ENCODE results near the gene MGST3.
A peak's percentile ranks its signal among the peaks of the same experiment; 100 is the strongest.
"Not testable (repeated sequence)": the region's sequence is repeated elsewhere in the genome, so short reads cannot be mapped to it uniquely, and the experiment has no call there.

Gene MGST3

DNA sequence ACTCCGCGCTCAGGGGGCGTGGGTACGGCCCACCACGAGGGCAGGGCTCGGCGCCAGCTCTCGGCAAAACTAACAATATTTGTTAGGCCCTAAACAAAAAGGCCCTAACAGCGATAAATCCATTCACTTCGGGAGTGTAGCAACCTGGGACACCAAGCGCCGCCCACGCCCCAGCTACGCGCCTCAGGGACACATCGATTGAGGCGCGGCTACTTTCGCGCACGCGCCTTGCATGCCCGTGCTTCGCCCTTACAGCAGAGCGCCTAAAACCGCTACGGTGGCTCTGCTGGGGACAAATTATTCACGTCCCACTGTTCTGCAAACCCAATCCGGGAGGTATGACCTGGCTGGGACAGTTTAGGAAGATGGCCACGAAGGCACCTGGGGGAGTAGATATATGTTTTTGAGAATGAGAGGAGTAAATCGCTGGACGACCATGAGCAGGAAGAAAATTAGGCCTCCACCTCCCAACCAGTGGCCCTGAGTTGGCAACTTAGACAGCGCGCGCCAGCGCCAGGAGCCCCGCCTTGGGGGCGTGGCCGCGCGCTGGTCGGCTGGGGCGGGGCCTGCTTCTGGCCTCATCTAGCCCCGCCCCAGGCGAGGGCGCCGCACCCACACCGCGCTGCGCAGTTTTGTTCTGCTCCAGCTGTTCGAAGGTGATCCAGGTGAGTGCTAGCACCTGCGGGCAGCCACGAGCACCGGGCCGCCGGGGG is at the start of gene MGST3:
TSS of gene MGST3 (plus strand) at position 606 of the 713 bp plus-strand sequence. CDS start 18,614 bp downstream, outside the sequence.
- Histone ChIP-seq H3K9me3 (ENCODE audit: control insufficient read depth in 1 of 2, low read length in 2 of 2) (no peaks in the 10 kb centered on the region), H3K36me3 (ENCODE audit: control insufficient read depth in 1 of 2, insufficient read depth in 2 of 2, low read length in 2 of 2) (peaks cover 0 to 5% of the 10 kb centered on the region in 2 donors), H3K27ac (ENCODE audit: low read length) (peak within 1 kb of the TSS; percentile 97), H3K27me3 (ENCODE audit: low read depth, low read length) (no peaks in the 10 kb centered on the region), H3K4me1 (ENCODE audit: control insufficient read depth in 1 of 2, insufficient read depth in 2 of 2, low read length in 2 of 2) (peaks cover 15 to 35% of the 10 kb centered on the region in 2 donors), H3K4me3 (ENCODE audit: low read depth in 1 of 2, low read length in 2 of 2) (peak within 1 kb of the TSS; percentile 88 to 97)

DNA sequence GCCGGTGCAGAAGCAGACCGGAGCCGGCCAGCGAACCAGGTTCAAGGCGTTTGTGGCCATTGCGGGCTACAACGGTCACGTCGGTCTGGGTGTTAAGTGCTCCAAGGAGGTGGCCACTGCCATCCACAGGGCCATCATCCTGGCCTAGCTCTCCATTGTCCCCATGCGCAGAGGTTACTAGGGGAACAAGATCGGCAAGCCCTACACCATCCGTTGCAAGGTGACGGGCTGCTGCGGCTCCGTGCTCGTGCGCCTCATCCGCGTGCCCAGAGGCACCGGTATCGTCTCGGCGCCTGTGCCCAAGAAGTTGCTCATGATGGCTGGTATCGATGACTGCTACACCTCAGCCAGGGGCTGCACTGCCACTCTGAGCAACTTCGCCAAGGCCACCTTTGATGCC is 49.1 kb upstream of the MGST3 start:
- Histone ChIP-seq H3K4me3 (ENCODE audit: low read depth in 1 of 2, low read length in 2 of 2) (no peak overlapping the region), H3K27ac (ENCODE audit: low read length) (no peak overlapping the region), H3K4me1 (ENCODE audit: control insufficient read depth in 1 of 2, insufficient read depth in 2 of 2, low read length in 2 of 2) (no peaks in the 10 kb centered on the region), H3K27me3 (ENCODE audit: low read depth, low read length) (no peaks in the 10 kb centered on the region), H3K9me3 (ENCODE audit: control insufficient read depth in 1 of 2, low read length in 2 of 2) (no peaks in the 10 kb centered on the region), H3K36me3 (ENCODE audit: control insufficient read depth in 1 of 2, insufficient read depth in 2 of 2, low read length in 2 of 2) (no peaks in the 10 kb centered on the region)

DNA sequence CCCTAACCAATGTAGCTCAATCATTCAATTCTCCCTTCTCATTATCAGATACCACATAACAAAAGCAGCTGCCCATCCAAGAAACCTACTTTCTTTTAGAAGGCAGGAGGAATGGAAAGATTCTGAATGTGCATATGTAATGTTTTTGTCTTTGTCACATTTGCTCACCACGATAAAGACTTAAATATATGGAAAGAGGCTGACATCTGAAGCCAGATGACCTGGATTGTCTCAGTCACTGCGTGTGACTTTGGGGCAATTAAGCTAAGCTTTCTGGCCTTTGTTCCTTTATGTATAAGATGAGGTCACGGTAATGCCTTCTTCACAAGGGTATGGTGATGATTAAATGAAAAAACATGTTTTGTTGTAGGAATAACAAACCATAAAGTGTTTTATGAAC is 44.6 kb upstream of the MGST3 start:
- Histone ChIP-seq H3K27ac (ENCODE audit: low read length) (no peak overlapping the region), H3K4me1 (ENCODE audit: control insufficient read depth in 1 of 2, insufficient read depth in 2 of 2, low read length in 2 of 2) (no peaks in the 10 kb centered on the region), H3K27me3 (ENCODE audit: low read depth, low read length) (no peaks in the 10 kb centered on the region), H3K36me3 (ENCODE audit: control insufficient read depth in 1 of 2, insufficient read depth in 2 of 2, low read length in 2 of 2) (no peaks in the 10 kb centered on the region), H3K9me3 (ENCODE audit: control insufficient read depth in 1 of 2, low read length in 2 of 2) (no peaks in the 10 kb centered on the region), H3K4me3 (ENCODE audit: low read depth in 1 of 2, low read length in 2 of 2) (no peak overlapping the region)

DNA sequence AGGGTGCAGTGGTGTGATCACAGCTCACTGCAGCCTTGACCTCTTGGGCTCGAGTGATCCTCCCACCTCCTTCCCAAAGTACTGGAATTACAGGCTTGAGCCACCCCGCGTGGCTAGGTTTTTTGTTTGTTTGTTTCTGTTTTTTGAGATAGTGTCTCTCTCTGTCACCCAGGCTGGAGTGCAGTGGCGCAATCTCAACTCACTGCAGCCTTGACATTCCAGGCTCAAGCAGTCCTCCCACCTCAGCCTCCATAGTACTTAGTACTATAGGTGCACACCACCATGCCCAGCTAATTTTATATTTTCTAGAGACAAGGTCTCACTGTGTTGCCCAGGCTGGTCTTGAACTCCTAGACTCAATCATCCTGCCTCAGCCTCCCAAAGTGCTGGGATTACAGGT is 39.6 kb upstream of the MGST3 start:
- H3K4me1 ChIP-seq (ENCODE audit: control insufficient read depth in 1 of 2, insufficient read depth in 2 of 2, low read length in 2 of 2); H3K27ac ChIP-seq (ENCODE audit: low read length); H3K4me3 ChIP-seq (ENCODE audit: low read depth in 1 of 2, low read length in 2 of 2); H3K27me3 ChIP-seq (ENCODE audit: low read depth, low read length); H3K9me3 ChIP-seq (ENCODE audit: control insufficient read depth in 1 of 2, low read length in 2 of 2); H3K36me3 ChIP-seq (ENCODE audit: control insufficient read depth in 1 of 2, insufficient read depth in 2 of 2, low read length in 2 of 2): not testable (repeated sequence)

DNA sequence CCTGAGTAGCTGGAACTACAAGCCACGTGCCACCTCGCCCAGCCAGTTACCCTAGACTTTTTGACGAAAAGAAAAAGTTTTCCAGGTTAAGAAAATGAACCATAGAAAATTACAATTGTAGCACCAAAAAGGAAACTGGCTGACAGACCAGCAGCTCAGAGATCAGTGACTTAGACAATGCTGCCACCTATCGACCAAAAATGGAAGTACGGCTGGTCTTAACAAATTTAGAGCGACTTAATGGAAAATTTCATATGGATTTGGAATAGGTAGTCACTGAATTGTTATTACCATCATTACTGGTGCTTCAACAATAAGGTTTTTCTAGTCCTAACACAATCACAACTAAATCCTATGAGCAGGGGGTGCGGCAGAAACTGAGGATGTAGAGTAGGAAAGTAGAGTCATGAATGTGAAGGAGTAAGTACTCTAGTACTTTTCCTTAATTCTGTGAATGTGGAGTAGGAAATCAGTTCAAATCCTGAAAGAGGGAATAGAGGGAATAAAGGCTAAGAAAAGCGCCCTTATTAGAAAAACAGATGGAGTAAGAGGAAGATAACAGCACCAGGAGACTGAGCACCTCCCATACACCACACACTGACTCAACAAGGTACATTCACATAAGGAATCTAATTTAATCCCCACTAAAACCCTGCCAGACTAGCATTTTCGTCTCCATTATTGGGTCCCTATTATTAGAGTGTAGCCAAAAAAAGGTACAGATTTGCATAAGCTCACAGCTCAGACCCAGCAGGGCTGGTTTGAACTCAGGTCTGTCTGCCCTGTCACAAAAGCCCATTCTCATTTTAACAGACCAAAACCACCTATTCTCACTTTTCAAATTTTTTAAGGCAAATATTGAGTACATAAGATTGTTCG is 37.9 kb upstream of the MGST3 start:
- Histone ChIP-seq H3K36me3 (ENCODE audit: control insufficient read depth in 1 of 2, insufficient read depth in 2 of 2, low read length in 2 of 2) (no peaks in the 10 kb centered on the region), H3K4me3 (ENCODE audit: low read depth in 1 of 2, low read length in 2 of 2) (no peak overlapping the region), H3K4me1 (ENCODE audit: control insufficient read depth in 1 of 2, insufficient read depth in 2 of 2, low read length in 2 of 2) (peaks cover 0 to 4% of the 10 kb centered on the region in 2 donors), H3K9me3 (ENCODE audit: control insufficient read depth in 1 of 2, low read length in 2 of 2) (no peaks in the 10 kb centered on the region), H3K27me3 (ENCODE audit: low read depth, low read length) (peaks cover 10% of the 10 kb centered on the region), H3K27ac (ENCODE audit: low read length) (no peak overlapping the region)

DNA sequence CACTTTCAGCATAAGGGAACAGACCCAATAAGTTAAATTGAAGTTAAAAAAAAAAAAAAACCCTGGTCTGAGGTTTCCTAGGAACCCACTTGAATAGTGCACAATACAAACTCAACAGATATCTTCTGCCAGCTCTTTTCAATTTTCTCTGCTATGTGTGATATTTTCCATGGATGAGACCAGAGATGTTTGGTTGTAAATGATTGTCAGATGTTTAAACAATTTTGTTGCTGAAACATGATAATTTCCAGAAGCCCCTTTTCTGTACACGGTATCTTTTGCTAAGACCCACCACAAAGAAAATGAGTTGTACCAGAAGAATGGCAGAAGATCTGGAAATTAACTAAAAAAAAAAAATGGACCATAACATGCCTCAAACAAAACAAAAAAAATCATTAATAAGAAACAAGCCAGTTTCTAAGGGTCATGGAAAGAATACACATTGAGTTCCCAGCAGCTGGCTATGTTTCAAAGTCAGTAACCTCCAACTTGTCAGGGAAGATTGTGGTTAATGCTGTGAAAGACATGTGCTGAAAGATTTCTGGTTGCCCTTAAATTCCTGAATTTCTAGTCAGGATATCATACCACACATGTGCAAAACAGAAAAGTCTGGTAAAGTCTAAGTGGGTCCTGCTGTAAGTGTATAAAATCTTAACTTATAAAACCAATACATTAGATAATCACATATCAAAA is 35.6 kb upstream of the MGST3 start:
- no peak overlapping the region for H3K27ac ChIP-seq (ENCODE audit: low read length)
- H3K36me3 ChIP-seq (ENCODE audit: control insufficient read depth in 1 of 2, insufficient read depth in 2 of 2, low read length in 2 of 2): no peaks in the 10 kb centered on the region
- peaks cover 10% of the 10 kb centered on the region for H3K27me3 ChIP-seq (ENCODE audit: low read depth, low read length)
- H3K9me3 ChIP-seq (ENCODE audit: control insufficient read depth in 1 of 2, low read length in 2 of 2): no peaks in the 10 kb centered on the region
- H3K4me3 ChIP-seq (ENCODE audit: low read depth in 1 of 2, low read length in 2 of 2): no peak overlapping the region
- peaks cover 0 to 4% of the 10 kb centered on the region in 2 donors for H3K4me1 ChIP-seq (ENCODE audit: control insufficient read depth in 1 of 2, insufficient read depth in 2 of 2, low read length in 2 of 2)

DNA sequence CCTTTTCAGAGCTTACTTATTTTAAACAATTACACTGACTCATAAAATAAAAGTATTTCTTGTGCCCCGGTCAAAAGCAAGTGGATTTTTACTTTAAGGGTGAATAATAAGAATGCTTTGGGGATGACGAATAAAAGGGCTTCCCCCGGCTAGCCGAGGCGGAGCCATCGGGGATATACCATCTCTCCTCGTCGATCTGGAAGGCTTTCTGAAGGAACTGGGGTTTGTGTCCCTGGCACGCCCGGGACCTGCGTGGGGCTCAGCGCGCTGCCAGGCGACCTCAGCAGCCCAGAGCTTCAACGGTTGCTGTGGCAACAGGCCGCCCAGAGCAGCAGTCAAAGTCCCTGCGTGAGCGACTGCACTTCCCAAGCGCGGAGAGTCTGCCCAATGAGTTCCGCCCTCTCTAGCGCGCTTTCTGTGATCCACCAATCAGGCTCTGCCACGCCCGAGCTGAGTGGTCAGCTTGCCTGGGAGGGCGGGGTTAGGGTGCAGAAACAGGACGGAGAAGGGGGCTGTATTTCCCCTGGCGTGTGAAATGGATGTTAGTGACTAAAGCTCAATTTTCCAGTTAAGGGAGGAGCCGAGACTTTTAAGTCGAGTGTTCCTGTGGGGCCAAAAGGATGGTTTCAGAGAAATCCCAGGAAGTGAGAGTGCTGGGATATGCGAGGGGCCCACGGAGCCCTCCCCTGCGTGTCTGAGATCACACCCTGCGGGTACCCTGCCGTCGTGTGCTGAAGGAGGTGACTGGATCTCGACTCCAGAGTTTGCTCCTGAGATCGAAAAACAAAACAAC is 33.0 kb upstream of the MGST3 start:
- peak overlapping the region; percentile 89 for H3K27ac ChIP-seq (ENCODE audit: low read length)
- H3K27me3 ChIP-seq (ENCODE audit: low read depth, low read length): peaks cover 6% of the 10 kb centered on the region
- peaks cover 0 to 4% of the 10 kb centered on the region in 2 donors for H3K4me1 ChIP-seq (ENCODE audit: control insufficient read depth in 1 of 2, insufficient read depth in 2 of 2, low read length in 2 of 2)
- H3K36me3 ChIP-seq (ENCODE audit: control insufficient read depth in 1 of 2, insufficient read depth in 2 of 2, low read length in 2 of 2): no peaks in the 10 kb centered on the region
- peak overlapping the region; percentile 76 to 89 for H3K4me3 ChIP-seq (ENCODE audit: low read depth in 1 of 2, low read length in 2 of 2)
- no peaks in the 10 kb centered on the region for H3K9me3 ChIP-seq (ENCODE audit: control insufficient read depth in 1 of 2, low read length in 2 of 2)

DNA sequence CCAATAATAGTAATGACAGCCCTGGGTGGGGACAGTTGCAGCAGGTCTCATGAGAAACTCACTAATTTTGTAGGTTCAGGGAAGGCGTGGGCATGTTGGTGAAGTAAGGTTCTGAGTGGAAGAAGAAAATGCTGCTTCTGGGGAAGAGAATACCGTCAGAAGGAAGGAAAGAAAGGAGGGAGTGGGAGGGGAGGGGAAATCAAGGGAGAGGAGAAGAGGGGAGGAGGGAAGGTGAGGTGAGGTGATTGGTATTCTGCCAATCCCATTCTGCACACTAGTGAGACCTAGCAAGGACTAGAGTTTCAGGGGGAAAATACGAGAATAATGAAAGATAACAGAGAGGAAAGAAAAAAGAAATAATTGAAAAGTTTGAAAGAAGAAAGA is 32.4 kb upstream of the MGST3 start:
- peak overlapping the region; percentile 89 for H3K27ac ChIP-seq (ENCODE audit: low read length)

DNA sequence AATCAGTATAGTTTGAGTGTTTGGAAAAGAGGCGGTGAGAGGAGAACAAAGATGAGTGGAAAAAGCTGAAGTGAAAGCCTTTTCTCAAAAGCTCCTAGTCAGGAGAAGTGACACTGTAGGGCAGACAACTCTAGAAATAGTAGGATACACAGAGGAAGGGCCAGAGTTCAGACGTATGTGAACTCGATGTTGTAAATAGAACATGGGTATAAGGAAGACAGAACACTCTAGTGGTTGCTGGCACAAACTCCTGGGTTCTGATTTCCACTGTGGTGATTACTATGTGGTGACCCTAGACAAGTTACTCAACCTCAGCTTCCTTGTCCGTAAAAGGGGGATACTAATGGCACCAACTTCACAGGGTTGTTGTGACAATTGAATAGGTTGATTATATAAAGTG is 30.2 kb upstream of the MGST3 start:
- no peaks in the 10 kb centered on the region for H3K27me3 ChIP-seq (ENCODE audit: low read depth, low read length)
- no peaks in the 10 kb centered on the region for H3K36me3 ChIP-seq (ENCODE audit: control insufficient read depth in 1 of 2, insufficient read depth in 2 of 2, low read length in 2 of 2)
- no peaks in the 10 kb centered on the region for H3K9me3 ChIP-seq (ENCODE audit: control insufficient read depth in 1 of 2, low read length in 2 of 2)
- H3K27ac ChIP-seq (ENCODE audit: low read length): no peak overlapping the region
- H3K4me1 ChIP-seq (ENCODE audit: control insufficient read depth in 1 of 2, insufficient read depth in 2 of 2, low read length in 2 of 2): peaks cover 0 to 4% of the 10 kb centered on the region in 2 donors
- no peak overlapping the region for H3K4me3 ChIP-seq (ENCODE audit: low read depth in 1 of 2, low read length in 2 of 2)

More for the DNA sequence above, 32.4 kb upstream of the MGST3 start:
- H3K36me3 ChIP-seq (ENCODE audit: control insufficient read depth in 1 of 2, insufficient read depth in 2 of 2, low read length in 2 of 2): no peaks in the 10 kb centered on the region
- H3K9me3 ChIP-seq (ENCODE audit: control insufficient read depth in 1 of 2, low read length in 2 of 2): no peaks in the 10 kb centered on the region
- H3K27me3 ChIP-seq (ENCODE audit: low read depth, low read length): peaks cover 6% of the 10 kb centered on the region
- peaks cover 0 to 4% of the 10 kb centered on the region in 2 donors for H3K4me1 ChIP-seq (ENCODE audit: control insufficient read depth in 1 of 2, insufficient read depth in 2 of 2, low read length in 2 of 2)
- peak overlapping the region; percentile 76 to 89 for H3K4me3 ChIP-seq (ENCODE audit: low read depth in 1 of 2, low read length in 2 of 2)

DNA sequence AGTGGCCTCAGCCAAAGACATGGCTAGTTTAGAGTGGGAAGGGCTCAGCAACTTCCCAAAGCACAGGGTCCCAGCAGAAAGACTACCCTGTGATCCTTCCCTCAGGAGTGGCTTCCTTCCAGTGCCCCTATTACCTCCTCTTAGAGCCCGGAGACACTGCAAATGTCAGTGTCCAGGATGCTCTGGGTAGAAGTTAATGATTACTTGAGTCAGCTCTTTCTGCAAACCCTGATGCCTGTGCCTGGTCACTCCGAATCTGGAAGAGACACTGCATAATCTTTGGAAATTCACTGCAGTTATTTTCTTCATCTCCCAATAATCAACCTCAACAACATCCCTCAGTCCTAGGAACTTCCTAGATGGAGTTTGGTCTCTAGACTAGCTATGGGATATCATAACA is 27.2 kb upstream of the MGST3 start:
- Histone ChIP-seq H3K27ac (ENCODE audit: low read length) (no peak overlapping the region), H3K9me3 (ENCODE audit: control insufficient read depth in 1 of 2, low read length in 2 of 2) (no peaks in the 10 kb centered on the region), H3K4me3 (ENCODE audit: low read depth in 1 of 2, low read length in 2 of 2) (no peak overlapping the region), H3K36me3 (ENCODE audit: control insufficient read depth in 1 of 2, insufficient read depth in 2 of 2, low read length in 2 of 2) (no peaks in the 10 kb centered on the region), H3K4me1 (ENCODE audit: control insufficient read depth in 1 of 2, insufficient read depth in 2 of 2, low read length in 2 of 2) (no peaks in the 10 kb centered on the region), H3K27me3 (ENCODE audit: low read depth, low read length) (no peaks in the 10 kb centered on the region)
